GM21717 (cell line): ENCODE results near the gene RGL1.
A peak's percentile ranks its signal among the peaks of the same experiment; 100 is the strongest.

Experiments used
- ATAC-seq: cut with Tn5 transposase; IDR thresholded peaks from one replicate; pipeline ENCODE4 v1.9.1; 2021; ENCODE audit warnings: mild to moderate bottlenecking, moderate library complexity; ENCODE audit not compliant: unreplicated experiment

The RGL1 gene

GRCh38 chr1:183817576-183818288 is 12.8 kb downstream of the RGL1 start:
- ATAC-seq = no peak

DNA sequence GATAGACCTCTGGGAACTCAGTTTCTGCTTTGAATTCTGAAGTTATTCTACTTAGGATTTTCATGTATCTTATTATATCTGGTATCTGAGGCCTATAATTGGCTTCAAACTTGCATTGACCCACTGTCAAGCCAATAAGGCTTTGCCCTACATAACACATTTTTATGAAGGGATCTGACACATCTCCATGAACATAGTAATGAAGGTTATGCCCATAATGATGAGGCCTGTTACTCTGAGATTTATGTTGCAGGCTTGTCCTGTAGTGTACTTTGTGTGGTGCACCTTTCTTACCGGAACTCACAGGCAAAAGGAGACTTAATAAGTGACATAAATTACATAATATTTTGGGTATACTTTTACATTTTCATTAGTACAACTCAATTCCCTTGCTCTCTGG is 14.1 kb downstream of the RGL1 start:
- no peak for ATAC-seq

GRCh38 chr1:183821309-183821888 is 16.5 kb downstream of the RGL1 start:
- no peak for ATAC-seq

DNA sequence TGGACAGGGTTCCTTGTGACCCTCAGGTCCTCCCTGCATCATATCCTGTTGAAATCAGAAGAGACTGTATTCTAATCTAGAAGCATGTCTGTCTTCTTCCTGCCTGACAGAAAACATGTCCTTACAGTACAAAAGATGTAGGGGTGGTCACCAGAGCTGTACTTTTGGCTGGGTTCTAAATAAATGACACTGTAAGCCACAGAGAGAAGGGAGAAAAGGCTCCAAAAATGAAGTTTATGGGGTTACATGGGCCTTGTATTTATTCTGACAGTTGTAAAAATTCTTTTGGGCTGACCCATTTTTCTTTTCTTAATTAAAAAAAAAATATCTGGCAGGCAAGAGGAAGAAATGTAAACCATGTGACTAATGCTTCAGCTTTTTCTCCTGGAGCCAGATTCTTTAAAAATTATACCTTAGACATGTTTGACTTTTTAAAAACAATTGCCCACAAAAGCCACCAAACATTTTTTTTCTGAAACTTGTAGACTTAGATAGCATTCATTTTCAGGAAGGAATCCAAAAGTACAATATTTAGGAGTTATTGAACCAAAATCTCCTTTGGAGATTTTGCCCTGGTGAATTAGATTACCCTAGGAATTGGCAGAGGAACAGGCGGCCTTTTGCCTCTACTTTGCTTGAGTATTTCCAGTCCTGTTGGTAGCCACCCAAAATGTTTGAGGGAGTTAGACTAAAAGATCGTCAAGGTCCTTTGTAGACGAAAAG is 17.1 kb downstream of the RGL1 start:
- ATAC-seq = no peak

DNA sequence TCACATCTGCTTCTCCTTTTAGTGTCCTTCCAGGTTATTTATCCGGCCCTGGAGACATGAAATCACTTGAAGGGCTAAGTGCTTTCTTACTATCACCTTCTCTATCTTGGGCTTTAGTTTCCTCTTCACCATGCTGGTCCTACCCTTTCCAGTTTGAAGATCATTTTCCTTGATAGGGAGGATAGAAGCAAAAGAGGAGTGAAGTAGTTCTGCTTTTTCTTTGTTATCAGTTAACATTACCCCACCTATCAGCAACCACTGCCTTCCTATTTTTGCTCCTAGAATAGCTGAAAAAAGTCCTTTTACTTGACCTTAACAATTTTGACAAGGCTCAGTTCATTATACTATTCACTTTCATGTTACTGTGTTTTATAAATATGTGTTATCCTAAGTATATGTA is 19.4 kb downstream of the RGL1 start:
- no peak for ATAC-seq

DNA sequence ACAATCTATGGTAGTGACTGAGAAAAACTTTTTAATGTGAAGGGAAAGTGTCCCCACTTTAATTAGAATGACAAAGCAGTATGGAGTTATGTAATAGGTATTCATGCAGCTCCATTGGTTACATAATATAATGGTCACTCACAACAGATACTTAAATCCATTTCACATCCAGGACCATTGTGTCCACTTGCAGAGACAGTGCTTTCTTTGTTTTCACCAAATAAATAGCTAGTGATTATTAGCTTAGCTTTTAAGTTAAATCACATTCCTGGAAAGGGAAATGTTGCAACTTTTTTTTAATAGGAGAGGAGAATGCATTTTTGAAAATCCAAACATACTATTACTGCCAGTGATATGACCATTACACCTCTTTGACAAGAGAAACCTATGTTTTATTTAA is 22.9 kb downstream of the RGL1 start:
- no peak for ATAC-seq

GRCh38 chr1:183830389-183830788 is 25.5 kb downstream of the RGL1 start:
- no peak for ATAC-seq

GRCh38 chr1:183831311-183831710 is 26.4 kb downstream of the RGL1 start:
- no peak for ATAC-seq

DNA sequence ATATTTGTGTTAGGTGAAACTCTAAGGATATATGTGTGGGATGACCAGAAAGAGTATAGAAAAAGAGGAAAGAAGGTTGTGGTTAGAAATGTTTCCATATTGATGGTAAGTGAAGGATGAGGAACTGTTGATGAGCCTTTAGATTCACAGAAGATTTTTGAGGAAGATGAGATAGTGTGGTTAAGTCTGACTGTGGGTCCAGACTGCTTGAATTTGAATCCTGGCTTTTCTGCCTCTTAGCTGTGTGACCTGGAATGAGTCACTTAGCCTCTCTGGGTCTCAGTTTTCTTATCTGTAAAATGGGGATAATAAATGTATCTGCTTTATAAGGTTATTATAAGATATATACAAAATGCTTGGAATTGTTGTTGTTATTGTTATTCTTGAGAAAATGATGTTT is 27.5 kb downstream of the RGL1 start:
- no peak for ATAC-seq

- ATAC-seq = no peak
These were observed 29.6 kb downstream of the RGL1 start for GRCh38 chr1:183834568-183834967.

GRCh38 chr1:183836598-183836997 is 31.7 kb downstream of the RGL1 start:
- no peak for ATAC-seq

GRCh38 chr1:183837062-183837461 is 32.1 kb downstream of the RGL1 start:
- ATAC-seq = no peak

DNA sequence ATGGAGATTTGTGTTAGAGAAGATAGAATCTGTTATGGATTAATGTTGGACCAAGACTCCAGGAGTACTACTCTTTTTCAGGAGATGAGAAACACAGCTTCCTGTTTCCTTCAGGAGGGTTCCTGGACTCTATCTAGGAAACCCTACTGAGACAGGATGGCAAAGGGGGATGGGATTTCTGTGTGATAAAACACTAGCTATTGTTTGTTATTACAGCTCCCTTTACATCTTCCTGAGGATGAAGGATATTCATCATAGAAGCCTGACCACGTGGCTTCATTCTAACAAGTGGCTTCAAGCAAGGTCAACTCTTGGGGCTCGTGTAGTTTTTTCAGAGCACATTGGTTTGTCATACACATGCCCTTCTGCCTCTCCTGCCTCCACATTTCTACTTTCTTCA is 33.3 kb downstream of the RGL1 start:
- no peak for ATAC-seq

- no peak for ATAC-seq
These were observed 35.2 kb downstream of the RGL1 start for GRCh38 chr1:183840140-183840539.

DNA sequence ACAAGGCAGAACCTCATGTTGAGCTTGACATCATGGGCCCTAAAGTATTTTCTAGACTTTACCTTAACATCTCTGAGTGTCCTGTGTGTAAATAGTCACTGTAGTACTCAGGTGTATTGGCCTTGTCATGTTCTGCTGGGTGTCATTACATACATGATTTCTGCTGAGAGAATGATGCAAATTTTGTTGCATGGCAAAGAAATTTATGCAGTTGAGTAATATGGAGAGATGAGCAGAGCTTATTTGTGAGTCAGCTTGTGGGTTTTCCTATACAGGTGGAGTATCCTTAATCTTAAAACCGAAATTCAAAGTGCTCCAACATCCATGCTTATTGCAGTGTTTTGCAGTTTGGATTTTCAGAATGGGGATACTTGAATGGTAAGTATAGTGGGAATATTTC is 36.6 kb downstream of the RGL1 start:
- peak; percentile 56 for ATAC-seq

GRCh38 chr1:183841950-183842794 is 37.3 kb downstream of the RGL1 start:
- ATAC-seq = peak; percentile 83

GRCh38 chr1:183842795-183843144 is 37.9 kb downstream of the RGL1 start:
- peak; percentile 31 for ATAC-seq

DNA sequence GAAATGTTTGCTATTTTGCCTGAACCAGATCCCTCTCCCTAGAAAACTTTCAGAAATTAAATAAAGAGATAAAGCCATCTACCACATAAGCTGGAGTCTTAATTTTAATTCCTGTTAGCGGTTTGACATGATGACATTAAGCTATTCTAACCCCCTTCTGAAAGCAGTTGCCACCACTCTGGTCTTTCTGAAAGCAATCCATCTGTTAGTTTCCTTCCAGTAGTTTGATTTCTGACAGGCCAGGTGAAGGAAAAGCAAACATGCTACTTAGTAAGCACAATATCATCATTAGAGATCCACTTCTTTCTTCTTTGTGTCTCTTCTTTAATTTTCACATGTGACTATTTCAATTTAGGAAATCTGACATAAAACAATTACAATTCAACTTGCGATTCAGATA is 39.9 kb downstream of the RGL1 start:
- no peak for ATAC-seq

- no peak for ATAC-seq
These were observed 40.8 kb downstream of the RGL1 start for GRCh38 chr1:183845681-183846080.

DNA sequence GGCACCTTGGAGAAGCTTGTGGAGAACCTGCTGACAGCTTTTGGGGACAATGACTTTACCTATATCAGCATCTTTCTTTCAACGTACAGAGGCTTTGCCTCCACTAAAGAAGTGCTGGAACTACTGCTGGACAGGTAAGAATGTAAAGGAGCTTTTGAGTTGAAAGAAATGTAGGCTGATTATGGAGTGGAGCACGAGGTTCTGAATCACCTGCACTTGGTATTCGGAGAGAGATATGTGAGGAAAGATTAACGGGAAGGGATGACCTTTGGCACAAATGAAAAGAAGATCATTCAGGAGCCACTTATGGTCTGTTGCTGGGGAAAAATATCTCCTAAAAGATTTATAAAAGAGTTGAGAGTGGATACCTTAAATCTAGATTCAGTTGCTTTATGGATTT is 42.7 kb downstream of the RGL1 start:
- ATAC-seq = no peak

DNA sequence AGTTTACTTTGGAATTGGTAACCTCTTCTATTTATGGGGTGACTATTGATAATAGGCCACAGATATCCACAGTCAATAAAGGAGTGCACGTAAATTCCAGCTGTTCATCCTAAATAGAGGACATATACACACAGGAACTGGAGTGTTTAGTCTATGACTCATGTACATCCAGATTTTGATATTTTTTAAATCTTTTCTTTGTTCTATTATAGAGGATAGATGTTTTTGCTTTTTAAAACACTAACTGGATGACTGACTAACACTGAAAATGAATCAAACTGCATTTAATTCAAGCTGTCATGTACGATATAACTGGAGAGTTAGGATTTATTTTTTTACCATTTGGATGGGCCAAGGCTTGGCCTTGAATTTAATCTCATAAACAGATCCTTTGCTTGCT is 45.9 kb downstream of the RGL1 start:
- ATAC-seq = no peak
